K562 (cell line): Measurements from ENCODE around the gene NXPH4. TPM values are rescaled to one million over a fixed set of nuclear protein-coding genes. Genes with fewer than 3 reads are reported as not detected.

Source experiments
- CBX3 ChIP-seq, 2 experiments: IDR thresholded peaks; 1 replicate in 1 of 2; 2 replicates in 1 of 2; pipeline ENCODE4 v1.6.1; 2012; ENCODE audit warnings: inconsistent platforms in 2 of 2, low read length in 2 of 2, borderline replicate concordance in 1 of 2, control low read depth in 1 of 2
- CREB1 ChIP-seq, 2 experiments: sonication (generic) in 1 of 2; formaldehyde crosslinking in 1 of 2; IDR thresholded peaks; 2 replicates each; pipeline versions ENCODE4 v1.6.1 to v1.8.0; 2012 to 2022; ENCODE audit warnings: inconsistent platforms in 1 of 2, mild to moderate bottlenecking in 1 of 2, missing genetic modification reagents in 1 of 2, moderate library complexity in 1 of 2
- CTBP1 ChIP-seq: fragments of 450-650 bp; IDR thresholded peaks from 2 replicates; pipeline ENCODE4 v1.6.1; 2016; ENCODE audit warnings: borderline replicate concordance
- FOXA3 ChIP-seq, 2 experiments: fragments of 450-650 bp in 1 of 2; sonication (generic) in 1 of 2; formaldehyde crosslinking; IDR thresholded peaks in 1 of 2; conservative IDR thresholded peaks in 1 of 2; 2 replicates each; pipeline versions ENCODE4 v1.4.0 to v1.8.0; 2020 to 2022; ENCODE audit warnings: mild to moderate bottlenecking in 2 of 2, missing genetic modification reagents in 1 of 2
- GABPB1 ChIP-seq: sonication (generic); formaldehyde crosslinking; IDR thresholded peaks from 2 replicates; pipeline ENCODE4 v1.8.0; 2022; ENCODE audit warnings: mild to moderate bottlenecking, missing genetic modification reagents
- NFE2 ChIP-seq: IDR thresholded peaks from 2 replicates; pipeline ENCODE4 v1.6.1; 2014; ENCODE audit warnings: antibody characterized with exemption, low read depth
- NR2C2 ChIP-seq, 2 experiments: fragments of 200-800 bp in 1 of 2; sonication (Bioruptor generic) in 1 of 2; sonication (generic) in 1 of 2; formaldehyde crosslinking in 1 of 2; IDR thresholded peaks; 2 replicates each; pipeline versions ENCODE4 v1.6.1 to v1.8.0; 2016 to 2022; ENCODE audit warnings: mild to moderate bottlenecking in 1 of 2, missing compliant biosample characterization in 1 of 2, missing genetic modification characterization in 1 of 2, missing genetic modification reagents in 1 of 2
- POLR2AphosphoS2 ChIP-seq: IDR thresholded peaks from 2 replicates; pipeline ENCODE4 v1.6.1; 2012; ENCODE audit warnings: low read length, improper control_type of control experiment
- RBFOX2 ChIP-seq: fragments of 200-400 bp; formaldehyde crosslinking; IDR thresholded peaks from 2 replicates; pipeline ENCODE4 v1.6.1; 2017; ENCODE audit warnings: low read depth, mild to moderate bottlenecking, low read length, moderate library complexity
- STAG1 ChIP-seq: sonication (generic); formaldehyde crosslinking; IDR thresholded peaks from 2 replicates; pipeline ENCODE4 v1.5.0; 2020; ENCODE audit warnings: missing genetic modification reagents, borderline replicate concordance
- TEAD1 ChIP-seq, 2 experiments: fragments of 450-650 bp in 1 of 2; sonication (generic) in 1 of 2; formaldehyde crosslinking; IDR thresholded peaks; 2 replicates each; pipeline versions ENCODE4 v1.4.0 to v1.8.0; 2020 to 2022; ENCODE audit warnings: mild to moderate bottlenecking in 2 of 2, missing genetic modification reagents in 1 of 2
- ZNF224 ChIP-seq: sonication (generic); formaldehyde crosslinking; IDR thresholded peaks from 2 replicates; pipeline ENCODE4 v1.8.0; 2022; ENCODE audit warnings: mild to moderate bottlenecking, missing genetic modification reagents
- ZNF584 ChIP-seq: fragments of 200-800 bp; sonication (Bioruptor generic); IDR thresholded peaks from 2 replicates; pipeline ENCODE4 v1.6.1; 2016; ENCODE audit warnings: low read depth, mild to moderate bottlenecking, missing genetic modification characterization, missing compliant biosample characterization
- polyA plus RNA-seq, 8 experiments: library from polyadenylated mRNA; depleted of rRNA in 4 of 8; stranded (reverse) in 5 of 8; unstranded in 3 of 8; fragments of >200 nt; fragmentation: Nextera tagmentation in 2 of 8; fragmentation: Illumina TruSeq in 1 of 8; extraction: Ambion mirVana in 2 of 8; extraction: Trizol in 1 of 8; gene quantifications; 2 replicates each; pipeline versions ENCODE4 v1.2.1 to v1.2.3, GENCODE V29; 2011 to 2014; ENCODE audit warnings: inconsistent platforms in 1 of 8, missing spikeins in 1 of 8
- total RNA-seq, 7 experiments: library from RNA; depleted of rRNA in 6 of 7; stranded (reverse); fragments of >200 nt in 6 of 7; fragmentation: Illumina TruSeq in 2 of 7; extraction: Trizol in 2 of 7; gene quantifications; 2 replicates each; pipeline versions ENCODE4 v1.2.1 to v1.2.3, GENCODE V29; 2011 to 2021; ENCODE audit warnings: low replicate concordance in 1 of 7
- TF ChIP-seq, protein P1 (sequence below), 2 experiments: IDR thresholded peaks; 2 replicates each; pipeline ENCODE4 v1.6.1; 2011; ENCODE audit warnings: borderline replicate concordance in 1 of 2, control low read depth in 1 of 2, low read depth in 1 of 2, low read length in 1 of 2, mild to moderate bottlenecking in 1 of 2, mixed read lengths in 1 of 2, moderate library complexity in 1 of 2; ENCODE audit not compliant: insufficient read depth in 1 of 2, insufficient read length in 1 of 2, poor library complexity in 1 of 2, severe bottlenecking in 1 of 2; ENCODE audit errors: extremely low read depth in 1 of 2
- TF ChIP-seq, protein P2 (sequence below): sonication (generic); formaldehyde crosslinking; IDR thresholded peaks from 2 replicates; pipeline ENCODE4 v1.9.0; 2022; ENCODE audit warnings: mild to moderate bottlenecking, missing genetic modification reagents
- TF ChIP-seq, protein P3 (sequence below): sonication (generic); formaldehyde crosslinking; IDR thresholded peaks from 2 replicates; pipeline ENCODE4 v1.8.1; 2023; ENCODE audit warnings: mild to moderate bottlenecking, missing genetic modification reagents
- TF ChIP-seq, protein P4 (sequence below): sonication (generic); formaldehyde crosslinking; IDR thresholded peaks from 2 replicates; pipeline ENCODE4 v1.9.0; 2022; ENCODE audit warnings: mild to moderate bottlenecking, missing genetic modification reagents
- TF ChIP-seq, protein P5 (sequence below), 3 experiments: IDR thresholded peaks in 2 of 3; conservative IDR thresholded peaks in 1 of 3; 2 replicates each; pipeline ENCODE4 v1.5.1; 2011 to 2012; ENCODE audit warnings: low read length in 3 of 3, mild to moderate bottlenecking in 3 of 3, control low read depth in 2 of 3, improper control_type of control experiment in 1 of 3, inconsistent platforms in 1 of 3, low read depth in 1 of 3, mixed read lengths in 1 of 3, moderate library complexity in 1 of 3; ENCODE audit not compliant: insufficient read depth in 2 of 3

The NXPH4 gene
- total and polyA plus RNA-seq, 9 of the 15 experiments (the other 6 are each of a cell fraction or from before 2014, with no cell fraction given), result 0.49 to 2.7 (median 1.1) TPM; not detected in 4

DNA sequence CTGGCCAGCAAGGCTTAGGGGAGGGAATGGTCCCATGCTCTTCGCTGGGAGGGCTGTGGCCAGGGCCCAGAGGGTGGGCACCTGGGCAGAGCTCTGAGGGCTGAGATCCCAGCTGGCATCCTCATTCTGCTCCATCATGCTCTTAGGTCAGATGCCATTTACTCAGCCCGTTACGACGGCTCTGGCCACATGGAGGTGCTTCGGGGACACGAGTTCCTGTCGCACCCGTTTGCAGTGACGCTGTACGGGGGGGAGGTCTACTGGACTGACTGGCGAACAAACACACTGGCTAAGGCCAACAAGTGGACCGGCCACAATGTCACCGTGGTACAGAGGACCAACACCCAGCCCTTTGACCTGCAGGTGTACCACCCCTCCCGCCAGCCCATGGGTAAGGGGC is 38.4 kb upstream of the NXPH4 start (continued):
- TF ChIP-seq NFE2 (0 out of 2 replicates have a peak, but pooled peaks have one; percentile 7), GABPB1 (CRISPR knock-in tag) (peak; percentile 31; the same call in 1 of the 2 replicates), CBX3 (IDR thresholded peaks at IDR 0.05; ENCODE audit: borderline replicate concordance in 1 of 2, low read length in 2 of 2) (peak in 1 of 2 experiments; percentile 56; a peak in 1 of 3 replicates), STAG1 (CRISPR knock-in tag) (no peak), CTBP1 (0 out of 2 replicates have a peak, but pooled peaks have one; percentile 11), CREB1 (IDR thresholded peaks at IDR 0.05) (0 out of 2 replicates have a peak, but pooled peaks have one; percentile 25), CREB1 (CRISPR knock-in tag; IDR thresholded peaks at IDR 0.05) (peak; percentile 56; the same call in 1 of the 2 replicates), POLR2AphosphoS2 (no peak), RBFOX2 (no peak), ZNF584 (CRISPR knock-in tag) (no peak), NR2C2 (CRISPR knock-in tag; IDR thresholded peaks at IDR 0.05) (no peak), NR2C2 (tag; IDR thresholded peaks at IDR 0.05) (no peak), FOXA3 (CRISPR knock-in tag; conservative IDR thresholded peaks at IDR 0.05 in 1 of 2, IDR thresholded peaks at IDR 0.05 in 1 of 2) (no peak), ZNF224 (CRISPR knock-in tag) (0 out of 2 replicates have a peak, but pooled peaks have one; percentile 36), TEAD1 (CRISPR knock-in tag; IDR thresholded peaks at IDR 0.05) (0 out of 4 replicates have a peak, but pooled peaks of 1 of the 2 experiments have one; percentile 19)
- TF ChIP-seq, protein P1, sequence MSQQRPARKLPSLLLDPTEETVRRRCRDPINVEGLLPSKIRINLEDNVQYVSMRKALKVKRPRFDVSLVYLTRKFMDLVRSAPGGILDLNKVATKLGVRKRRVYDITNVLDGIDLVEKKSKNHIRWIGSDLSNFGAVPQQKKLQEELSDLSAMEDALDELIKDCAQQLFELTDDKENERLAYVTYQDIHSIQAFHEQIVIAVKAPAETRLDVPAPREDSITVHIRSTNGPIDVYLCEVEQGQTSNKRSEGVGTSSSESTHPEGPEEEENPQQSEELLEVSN (IDR thresholded peaks at IDR 0.05; ENCODE audit: borderline replicate concordance in 1 of 2, extremely low read depth in 1 of 2, insufficient read depth in 1 of 2, insufficient read length in 1 of 2, low read depth in 1 of 2, low read length in 1 of 2, poor library complexity in 1 of 2, severe bottlenecking in 1 of 2), result peak; percentile 60 to 88
- TF ChIP-seq, protein P2, sequence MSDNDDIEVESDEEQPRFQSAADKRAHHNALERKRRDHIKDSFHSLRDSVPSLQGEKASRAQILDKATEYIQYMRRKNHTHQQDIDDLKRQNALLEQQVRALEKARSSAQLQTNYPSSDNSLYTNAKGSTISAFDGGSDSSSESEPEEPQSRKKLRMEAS (CRISPR knock-in tag), result peak; percentile 92
- TF ChIP-seq, protein P3, sequence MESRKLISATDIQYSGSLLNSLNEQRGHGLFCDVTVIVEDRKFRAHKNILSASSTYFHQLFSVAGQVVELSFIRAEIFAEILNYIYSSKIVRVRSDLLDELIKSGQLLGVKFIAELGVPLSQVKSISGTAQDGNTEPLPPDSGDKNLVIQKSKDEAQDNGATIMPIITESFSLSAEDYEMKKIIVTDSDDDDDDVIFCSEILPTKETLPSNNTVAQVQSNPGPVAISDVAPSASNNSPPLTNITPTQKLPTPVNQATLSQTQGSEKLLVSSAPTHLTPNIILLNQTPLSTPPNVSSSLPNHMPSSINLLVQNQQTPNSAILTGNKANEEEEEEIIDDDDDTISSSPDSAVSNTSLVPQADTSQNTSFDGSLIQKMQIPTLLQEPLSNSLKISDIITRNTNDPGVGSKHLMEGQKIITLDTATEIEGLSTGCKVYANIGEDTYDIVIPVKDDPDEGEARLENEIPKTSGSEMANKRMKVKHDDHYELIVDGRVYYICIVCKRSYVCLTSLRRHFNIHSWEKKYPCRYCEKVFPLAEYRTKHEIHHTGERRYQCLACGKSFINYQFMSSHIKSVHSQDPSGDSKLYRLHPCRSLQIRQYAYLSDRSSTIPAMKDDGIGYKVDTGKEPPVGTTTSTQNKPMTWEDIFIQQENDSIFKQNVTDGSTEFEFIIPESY (CRISPR knock-in tag), result 0 out of 2 replicates have a peak, but pooled peaks have one; percentile 41
- TF ChIP-seq, protein P4, sequence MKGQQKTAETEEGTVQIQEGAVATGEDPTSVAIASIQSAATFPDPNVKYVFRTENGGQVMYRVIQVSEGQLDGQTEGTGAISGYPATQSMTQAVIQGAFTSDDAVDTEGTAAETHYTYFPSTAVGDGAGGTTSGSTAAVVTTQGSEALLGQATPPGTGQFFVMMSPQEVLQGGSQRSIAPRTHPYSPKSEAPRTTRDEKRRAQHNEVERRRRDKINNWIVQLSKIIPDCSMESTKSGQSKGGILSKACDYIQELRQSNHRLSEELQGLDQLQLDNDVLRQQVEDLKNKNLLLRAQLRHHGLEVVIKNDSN (CRISPR knock-in tag), result peak; percentile 32
- TF ChIP-seq, protein P5, sequence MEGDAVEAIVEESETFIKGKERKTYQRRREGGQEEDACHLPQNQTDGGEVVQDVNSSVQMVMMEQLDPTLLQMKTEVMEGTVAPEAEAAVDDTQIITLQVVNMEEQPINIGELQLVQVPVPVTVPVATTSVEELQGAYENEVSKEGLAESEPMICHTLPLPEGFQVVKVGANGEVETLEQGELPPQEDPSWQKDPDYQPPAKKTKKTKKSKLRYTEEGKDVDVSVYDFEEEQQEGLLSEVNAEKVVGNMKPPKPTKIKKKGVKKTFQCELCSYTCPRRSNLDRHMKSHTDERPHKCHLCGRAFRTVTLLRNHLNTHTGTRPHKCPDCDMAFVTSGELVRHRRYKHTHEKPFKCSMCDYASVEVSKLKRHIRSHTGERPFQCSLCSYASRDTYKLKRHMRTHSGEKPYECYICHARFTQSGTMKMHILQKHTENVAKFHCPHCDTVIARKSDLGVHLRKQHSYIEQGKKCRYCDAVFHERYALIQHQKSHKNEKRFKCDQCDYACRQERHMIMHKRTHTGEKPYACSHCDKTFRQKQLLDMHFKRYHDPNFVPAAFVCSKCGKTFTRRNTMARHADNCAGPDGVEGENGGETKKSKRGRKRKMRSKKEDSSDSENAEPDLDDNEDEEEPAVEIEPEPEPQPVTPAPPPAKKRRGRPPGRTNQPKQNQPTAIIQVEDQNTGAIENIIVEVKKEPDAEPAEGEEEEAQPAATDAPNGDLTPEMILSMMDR (IDR thresholded peaks at IDR 0.05 in 2 of 3, conservative IDR thresholded peaks at IDR 0.05 in 1 of 3; ENCODE audit: insufficient read depth in 2 of 3, low read depth in 1 of 3, low read length in 3 of 3), result peak in 2 of 3 experiments; percentile 12 to 17; a peak in 1 of 6 replicates
